Naive thymus-derived CD8-positive, alpha-beta T cell (primary cell): Measurements from ENCODE around the gene TANC2. TPM values are rescaled to one million over a fixed set of nuclear protein-coding genes. Genes with fewer than 3 reads are reported as not detected.

Experiments
- ATAC-seq, 2 donors: fragments of 150-1000 bp; cut with Tn5 transposase in 1 of 2; sonication (Bioruptor Pico), chemical (Tn5 transposase) in 1 of 2; 1 replicate in 1 of 2; 2 replicates in 1 of 2; pipeline ENCODE4 v1.10.0; 2021; ENCODE audit warnings: mild to moderate bottlenecking in 2 of 2, moderate library complexity in 2 of 2
- POLR2A ChIA-PET: fragments of 350-600 bp; sonication (Branson Sonifier 250); formaldehyde crosslinking; loops from one replicate; lab custom pipeline; 2021; ENCODE audit warnings: antibody characterized with exemption; lab: Charles Lee
- DNase-seq, 10 donors: peaks; one replicate each; pipeline versions ENCODE4 v3.0.0 to v3.0.0-alpha.2; 2020 to 2022
- H3K27ac Mint-ChIP-seq, 10 donors: one replicate each; pipeline ENCODE4 v1.8.0; 2020 to 2022; ENCODE audit warnings: mild to moderate bottlenecking in 10 of 10, mixed read lengths in 10 of 10, moderate library complexity in 4 of 10, inconsistent platforms in 1 of 10
- H3K27me3 Mint-ChIP-seq, 5 donors: one replicate each; pipeline ENCODE4 v1.8.0; 2021 to 2022; ENCODE audit warnings: mixed read lengths in 5 of 5
- H3K36me3 Mint-ChIP-seq, 3 donors: one replicate each; pipeline ENCODE4 v1.8.0; 2020 to 2022; ENCODE audit warnings: mixed read lengths in 3 of 3, mild to moderate bottlenecking in 2 of 3, inconsistent platforms in 1 of 3
- H3K4me1 Mint-ChIP-seq, 4 donors: one replicate each; pipeline ENCODE4 v1.8.0; 2021 to 2022; ENCODE audit warnings: mixed read lengths in 4 of 4
- H3K4me3 Mint-ChIP-seq, 10 donors: one replicate each; pipeline ENCODE4 v1.8.0; 2020 to 2022; ENCODE audit warnings: mild to moderate bottlenecking in 10 of 10, mixed read lengths in 10 of 10, moderate library complexity in 6 of 10, inconsistent platforms in 1 of 10
- H3K9me3 Mint-ChIP-seq, 9 donors: one replicate each; pipeline ENCODE4 v1.8.0; 2020 to 2022; ENCODE audit warnings: mixed read lengths in 9 of 9, mild to moderate bottlenecking in 3 of 9, inconsistent platforms in 1 of 9, moderate library complexity in 1 of 9
- microRNA-seq: library from miRNA; unstranded; fragments of <30 nt; microRNA quantifications from one replicate; pipeline ENCODE4 v1.2.0, GENCODE V29; 2022; ENCODE audit warnings: borderline microRNAs expressed
- polyA plus RNA-seq, 3 donors: library from polyadenylated mRNA; unstranded; fragments of 300-500 nt; fragmentation: Illumina TruSeq; gene quantifications; one replicate each; pipeline ENCODE4 v1.2.3, GENCODE V29; 2021
- total RNA-seq, 8 experiments: library from RNA in 2 of 8; stranded (reverse) in 2 of 8; gene quantifications; one replicate each; pipeline ENCODE4 v1.2.3 and lab custom pipeline; 2021 to 2026

The TANC2 gene
- total and polyA plus RNA-seq, 5 experiments from 2014 or later: 4.0 to 39.6 (median 6.0) TPM

DNA sequence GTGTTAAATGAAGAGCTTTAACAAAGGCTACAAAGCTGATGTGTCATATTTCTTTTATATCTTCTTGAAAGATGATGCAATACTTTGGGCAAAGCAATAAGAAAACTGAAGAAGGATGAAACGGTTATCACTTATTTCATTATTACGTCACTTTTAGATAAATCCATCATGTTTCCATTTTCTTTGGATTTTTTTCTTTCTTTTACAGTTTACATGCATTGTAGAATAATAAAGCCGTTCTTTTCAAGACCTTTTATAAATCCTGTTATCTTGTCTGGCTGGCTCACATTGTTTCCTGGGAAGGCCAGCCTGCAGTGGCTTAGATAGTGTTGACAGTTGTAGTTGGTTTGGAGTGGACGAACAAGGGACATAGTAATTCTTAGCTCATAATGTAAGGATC, 28.9 kb downstream of the TANC2 start:
- DNase-seq: no peak
- H3K9me3 Mint-ChIP-seq: peaks cover 0 to 8% (median 0%) of the 10 kb centered on the region in 9 donors
- H3K27me3 Mint-ChIP-seq: no peaks in the 10 kb centered on the region
- peaks cover 18 to 36% (median 29%) of the 10 kb centered on the region in 4 donors for H3K4me1 Mint-ChIP-seq
- H3K36me3 Mint-ChIP-seq: peaks cover 0 to 17% (median 0%) of the 10 kb centered on the region in 3 donors
- ATAC-seq: no peak
- POLR2A ChIA-PET: no interaction called here
- H3K27ac Mint-ChIP-seq: peak overlapping the region in 1 of 10 donors; percentile 20
- H3K4me3 Mint-ChIP-seq: no peak overlapping the region

DNA sequence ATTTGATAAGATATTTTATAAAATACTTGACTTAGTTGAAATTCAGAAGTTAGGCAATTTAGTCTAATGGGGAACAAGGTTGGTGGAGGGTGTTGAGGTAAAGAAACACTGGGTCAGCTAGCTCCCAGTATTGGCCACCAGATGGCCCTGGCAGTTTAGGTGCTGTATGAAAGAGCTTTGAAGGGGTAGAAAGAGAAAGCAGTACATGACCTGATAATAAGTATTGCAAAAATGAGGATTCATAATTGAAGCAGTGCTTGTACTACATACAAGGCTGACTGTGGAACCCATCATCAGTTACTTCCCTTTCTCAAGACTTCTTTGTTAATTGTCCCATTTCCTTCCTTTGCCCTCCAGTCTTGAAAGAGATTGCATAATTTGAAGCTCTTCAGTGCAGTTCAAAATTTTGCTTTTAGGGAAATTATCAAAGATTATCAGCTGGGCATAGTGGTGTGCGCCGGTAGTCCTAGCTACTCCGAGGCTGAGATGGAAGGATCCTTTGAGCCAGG, 29.4 kb downstream of the TANC2 start:
- POLR2A ChIA-PET: no interaction called here
- peak in 3 of 10 donors; percentile 3 to 10 (median 5) for DNase-seq
- peaks cover 0 to 16% (median 0%) of the 10 kb centered on the region in 3 donors for H3K36me3 Mint-ChIP-seq
- H3K27me3 Mint-ChIP-seq: no peaks in the 10 kb centered on the region
- peaks cover 18 to 36% (median 28%) of the 10 kb centered on the region in 4 donors for H3K4me1 Mint-ChIP-seq
- no peak overlapping the region for H3K4me3 Mint-ChIP-seq
- ATAC-seq: peak in 1 of 2 donors; percentile 38
- peaks cover 0 to 8% (median 0%) of the 10 kb centered on the region in 9 donors for H3K9me3 Mint-ChIP-seq
- H3K27ac Mint-ChIP-seq: peak overlapping the region in 1 of 10 donors; percentile 20

DNA sequence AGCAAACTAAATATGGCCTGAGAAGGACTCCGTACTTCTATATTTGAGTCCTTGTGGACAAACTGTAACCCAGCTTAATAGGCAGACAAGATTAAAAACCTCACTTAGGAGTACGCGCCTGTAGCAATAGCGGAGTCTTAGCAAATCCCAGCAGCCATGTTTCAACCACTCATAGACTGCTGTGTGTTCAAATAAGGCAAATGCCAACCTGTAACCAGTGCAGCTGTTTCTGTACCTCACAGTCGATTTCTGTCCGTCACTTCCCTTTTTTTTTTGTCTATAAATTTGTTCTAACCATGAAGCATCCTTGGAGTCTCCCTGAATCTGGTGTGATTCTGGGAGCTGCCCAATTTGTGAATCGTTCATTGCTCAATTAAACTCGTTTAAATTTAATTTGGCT, 30.2 kb downstream of the TANC2 start:
- no peak overlapping the region for H3K4me3 Mint-ChIP-seq
- no peak for ATAC-seq
- no peak for DNase-seq
- peaks cover 0 to 8% (median 0%) of the 10 kb centered on the region in 9 donors for H3K9me3 Mint-ChIP-seq
- peaks cover 15 to 36% (median 23%) of the 10 kb centered on the region in 4 donors for H3K4me1 Mint-ChIP-seq
- no peaks in the 10 kb centered on the region for H3K27me3 Mint-ChIP-seq
- peaks cover 0 to 11% (median 0%) of the 10 kb centered on the region in 3 donors for H3K36me3 Mint-ChIP-seq
- POLR2A ChIA-PET: no interaction called here
- H3K27ac Mint-ChIP-seq: no peak overlapping the region

DNA sequence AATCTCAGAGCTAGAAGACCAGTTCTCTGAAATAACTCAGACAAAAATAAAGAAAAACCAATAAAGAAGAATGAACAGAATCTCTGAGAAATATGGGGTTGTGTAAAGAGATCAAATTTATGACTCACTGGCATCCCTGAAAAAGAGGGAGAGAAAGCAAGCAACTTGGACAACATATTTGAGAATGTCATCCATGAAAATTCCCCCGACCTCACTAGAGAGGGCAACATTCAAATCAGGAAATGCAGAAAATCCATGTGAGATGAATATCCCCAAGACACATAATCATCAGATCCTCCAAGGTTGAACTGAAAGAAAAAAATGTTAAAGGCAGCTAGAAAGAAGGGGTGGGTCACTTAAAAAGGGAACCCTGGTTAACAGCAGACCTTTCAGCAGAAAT, 32.1 kb downstream of the TANC2 start:
- no peaks in the 10 kb centered on the region for H3K27me3 Mint-ChIP-seq
- H3K36me3 Mint-ChIP-seq: peaks cover 0 to 16% (median 0%) of the 10 kb centered on the region in 3 donors
- peaks cover 16 to 33% (median 25%) of the 10 kb centered on the region in 4 donors for H3K4me1 Mint-ChIP-seq
- ATAC-seq: no peak
- POLR2A ChIA-PET: no interaction called here
- H3K9me3 Mint-ChIP-seq: peaks cover 0 to 8% (median 0%) of the 10 kb centered on the region in 9 donors
- DNase-seq: no peak
- H3K27ac Mint-ChIP-seq: no peak overlapping the region
- no peak overlapping the region for H3K4me3 Mint-ChIP-seq

DNA sequence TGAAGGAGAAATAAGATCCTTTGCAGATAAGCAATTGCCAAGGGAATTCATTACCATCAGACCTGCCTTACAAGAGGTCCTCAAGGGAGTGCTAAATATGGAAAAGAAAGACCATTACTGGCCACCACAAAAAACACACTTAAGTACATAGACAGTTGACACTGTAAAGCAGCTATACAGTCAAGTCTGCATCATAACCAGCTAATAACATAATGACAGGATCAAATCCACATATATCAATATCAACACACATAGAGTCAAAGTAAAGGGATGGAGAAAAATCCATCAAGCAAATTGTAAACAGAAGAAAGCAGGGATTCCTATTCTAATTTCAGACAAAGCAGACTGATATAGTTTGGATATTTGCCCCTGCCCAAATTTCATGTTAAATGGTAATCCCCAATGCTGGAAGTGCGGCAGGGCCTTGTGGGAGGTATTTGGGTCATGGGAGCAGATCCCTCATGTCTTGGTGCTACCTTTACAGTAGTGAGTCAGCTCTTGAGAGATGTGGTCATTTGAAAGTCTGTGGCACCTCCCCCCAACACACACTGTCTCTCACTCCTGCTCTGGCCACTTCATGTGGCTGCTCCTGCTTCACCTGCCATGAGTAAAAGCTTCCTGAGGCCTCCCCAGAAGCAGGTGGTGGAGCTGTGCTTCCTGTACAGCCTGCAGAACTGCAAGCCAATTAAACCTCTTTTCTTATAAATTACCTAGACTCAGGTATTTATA, 32.8 kb downstream of the TANC2 start:
- Mint-ChIP-seq H3K4me3 (no peak overlapping the region), H3K27me3 (no peaks in the 10 kb centered on the region), H3K27ac (no peak overlapping the region), H3K4me1 (peaks cover 16 to 35% (median 28%) of the 10 kb centered on the region in 4 donors), H3K9me3 (peaks cover 0 to 8% (median 0%) of the 10 kb centered on the region in 9 donors), H3K36me3 (peaks cover 0 to 16% (median 0%) of the 10 kb centered on the region in 3 donors)
- no peak for DNase-seq
- POLR2A ChIA-PET: no interaction called here
- ATAC-seq: no peak

DNA sequence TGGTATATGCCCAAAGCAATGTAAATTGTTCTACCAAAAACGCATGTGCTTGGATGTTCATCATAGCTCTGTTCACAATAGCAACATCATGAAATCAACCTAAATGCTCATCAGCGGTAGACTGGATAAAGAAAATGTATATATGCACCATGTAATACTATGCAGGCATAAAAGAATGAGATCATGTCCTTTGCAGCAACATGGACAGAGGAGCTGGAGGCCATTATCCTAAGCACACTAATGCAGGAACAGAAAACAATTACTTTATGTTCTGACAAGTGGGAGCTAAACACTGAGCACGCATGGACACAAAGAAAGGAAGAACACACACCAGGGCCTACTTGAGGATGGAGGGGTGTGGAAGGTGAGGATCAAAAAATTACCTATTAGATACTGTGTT, 33.7 kb downstream of the TANC2 start:
- peaks cover 0 to 16% (median 0%) of the 10 kb centered on the region in 3 donors for H3K36me3 Mint-ChIP-seq
- no peak for ATAC-seq

DNA sequence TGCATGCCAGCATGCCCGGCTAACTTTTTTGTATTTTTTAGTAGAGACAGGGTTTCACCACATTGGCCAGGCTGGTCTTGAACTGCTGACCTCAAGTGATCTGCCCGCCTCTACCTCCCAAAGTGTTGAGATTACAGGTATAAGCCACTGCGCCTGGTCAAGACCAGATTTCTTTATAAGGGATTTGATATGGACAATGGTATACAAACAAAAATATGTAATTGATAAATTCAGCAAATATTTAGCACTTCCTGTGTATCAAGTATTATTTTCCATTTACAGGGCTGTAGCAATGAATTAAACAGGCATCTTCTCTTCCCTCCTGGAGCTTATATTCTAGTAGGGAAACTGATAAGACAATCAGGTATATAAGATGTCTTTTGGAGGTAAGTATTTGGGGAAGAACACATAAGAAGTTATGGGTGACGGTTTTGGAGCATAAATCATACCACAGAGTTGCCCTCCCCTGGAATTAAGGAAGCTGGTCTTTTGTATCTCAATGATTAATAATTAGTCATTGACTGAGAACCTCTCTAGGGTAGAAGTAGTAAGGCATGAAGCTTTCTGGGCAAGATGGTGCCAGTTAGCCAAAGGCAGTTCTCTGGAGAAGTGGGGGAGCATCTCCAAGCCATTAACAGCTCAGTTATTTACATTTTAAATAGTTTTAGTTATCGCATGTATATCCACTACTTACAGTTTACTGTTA, 35.8 kb downstream of the TANC2 start:
- POLR2A ChIA-PET: no interaction called here
- Mint-ChIP-seq H3K27me3 (no peaks in the 10 kb centered on the region), H3K27ac (no peak overlapping the region), H3K36me3 (peaks cover 0 to 16% (median 0%) of the 10 kb centered on the region in 3 donors), H3K4me3 (no peak overlapping the region), H3K4me1 (peaks cover 11 to 27% (median 22%) of the 10 kb centered on the region in 4 donors), H3K9me3 (peaks cover 0 to 8% (median 0%) of the 10 kb centered on the region in 9 donors)
- DNase-seq (no peak), ATAC-seq (no peak)

More for the DNA sequence above, 33.7 kb downstream of the TANC2 start:
- H3K27me3 Mint-ChIP-seq: no peaks in the 10 kb centered on the region
- no peak overlapping the region for H3K27ac Mint-ChIP-seq
- no peak for DNase-seq
- H3K4me3 Mint-ChIP-seq: no peak overlapping the region
- H3K9me3 Mint-ChIP-seq: peaks cover 0 to 8% (median 0%) of the 10 kb centered on the region in 9 donors
- H3K4me1 Mint-ChIP-seq: peaks cover 14 to 34% (median 29%) of the 10 kb centered on the region in 4 donors
- POLR2A ChIA-PET: no interaction called here

DNA sequence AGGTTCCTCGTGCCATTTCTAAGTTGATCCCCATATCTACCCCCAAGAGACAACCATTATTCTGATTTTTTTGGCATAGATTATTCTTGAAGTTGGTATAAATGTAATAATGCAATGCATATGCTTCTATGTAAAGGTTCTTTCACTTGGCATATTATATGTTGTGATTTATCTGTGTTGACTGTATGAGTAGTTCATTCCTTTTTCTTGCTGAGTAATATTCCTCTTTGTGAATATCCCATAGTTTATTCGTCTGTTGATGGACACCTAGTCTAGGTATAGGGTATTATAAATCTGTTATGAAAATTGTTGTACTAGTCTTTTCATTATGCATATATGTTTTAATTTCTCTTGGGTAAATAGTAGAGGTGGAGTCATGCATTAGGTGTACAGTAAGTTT, 36.6 kb downstream of the TANC2 start:
- Mint-ChIP-seq H3K27me3 (no peaks in the 10 kb centered on the region), H3K4me3 (no peak overlapping the region), H3K36me3 (peaks cover 0 to 16% (median 0%) of the 10 kb centered on the region in 3 donors), H3K9me3 (peaks cover 0 to 8% (median 0%) of the 10 kb centered on the region in 9 donors), H3K4me1 (peaks cover 10 to 27% (median 19%) of the 10 kb centered on the region in 4 donors), H3K27ac (no peak overlapping the region)
- POLR2A ChIA-PET: no interaction called here
- no peak for ATAC-seq
- no peak for DNase-seq

DNA sequence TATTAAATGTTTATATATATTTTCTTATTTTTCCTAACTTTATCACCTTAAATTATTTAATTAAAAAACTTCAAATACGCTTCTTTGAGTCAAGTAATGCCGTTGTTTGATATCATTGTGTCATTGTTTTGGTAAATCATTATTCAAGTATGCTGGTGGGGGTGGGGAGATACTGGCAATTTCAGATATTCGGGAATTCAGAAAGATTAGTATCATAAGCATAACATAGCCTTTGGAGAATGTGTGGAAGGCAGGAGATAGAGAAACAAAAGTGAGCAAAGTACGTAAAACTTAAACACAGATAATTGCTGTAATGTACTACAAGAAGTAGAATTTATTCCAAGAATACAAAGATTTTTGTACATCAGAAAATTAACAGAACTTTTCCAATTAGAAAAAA, 49.8 kb downstream of the TANC2 start:
- POLR2A ChIA-PET: no interaction called here
- H3K27me3 Mint-ChIP-seq: no peaks in the 10 kb centered on the region
- DNase-seq (no peak), ATAC-seq (no peak)
- H3K4me1 Mint-ChIP-seq: peaks cover 0 to 2% (median under 1%) of the 10 kb centered on the region in 4 donors
- H3K36me3 Mint-ChIP-seq: peaks cover 17 to 39% (median 23%) of the 10 kb centered on the region in 3 donors
- peaks cover 0 to 10% (median 3%) of the 10 kb centered on the region in 9 donors for H3K9me3 Mint-ChIP-seq
- no peak overlapping the region for H3K27ac Mint-ChIP-seq
- H3K4me3 Mint-ChIP-seq: no peak overlapping the region

Small RNA genes lying within 50 kb of the gene (microRNA-seq; reads per million reads assigned to microRNA genes)
- not detected for gene MIR633

Other genes starting within 250 kb of the TANC2 start
- gene MARCHF10, start 157.9 kb upstream of the TANC2 start, total RNA-seq: under 1 TPM; 0.42 to 0.69 TPM
- gene MARCHF10, start 157.9 kb upstream of the TANC2 start, polyA plus RNA-seq: 1 to 10 TPM in 2 of 3 donors, under 1 TPM in 1; 0.64 to 1.7 (median 1.3) TPM